K562 (cell line): ENCODE results near the gene SMIM30. TPM values are rescaled to one million over a fixed set of nuclear protein-coding genes. Genes with fewer than 3 reads are reported as not detected.

ENCODE experiments used
- ASH1L ChIP-seq: fragments of 450-650 bp; IDR thresholded peaks from 2 replicates; pipeline ENCODE4 v1.6.1; 2018; ENCODE audit warnings: borderline replicate concordance, mild to moderate bottlenecking, low read depth; ENCODE audit not compliant: partially characterized antibody
- NCOA1 ChIP-seq: fragments of 450-650 bp; IDR thresholded peaks from 2 replicates; pipeline ENCODE4 v1.6.1; 2016; ENCODE audit warnings: low read depth
- NFIC ChIP-seq: fragments of 450-650 bp; IDR thresholded peaks from 2 replicates; pipeline ENCODE4 v1.6.1; 2017; ENCODE audit warnings: mild to moderate bottlenecking, inconsistent platforms
- NR3C1 ChIP-seq: sonication (generic); formaldehyde crosslinking; IDR thresholded peaks from 2 replicates; pipeline ENCODE4 v1.8.1; 2022; ENCODE audit warnings: missing genetic modification reagents
- TCF7L2 ChIP-seq: fragments of 150-350 bp; IDR thresholded peaks from 2 replicates; pipeline ENCODE4 v1.6.1; 2016; ENCODE audit warnings: low read depth, mild to moderate bottlenecking, low read length, moderate library complexity
- TOE1 ChIP-seq, 2 experiments: fragments of 450-650 bp in 1 of 2; sonication (generic) in 1 of 2; formaldehyde crosslinking in 1 of 2; IDR thresholded peaks; 2 replicates each; pipeline versions ENCODE4 v1.7.1 to v1.8.0; 2016 to 2022; ENCODE audit warnings: borderline replicate concordance in 2 of 2, mild to moderate bottlenecking in 2 of 2, antibody characterized with exemption in 1 of 2, inconsistent platforms in 1 of 2, low read depth in 1 of 2, missing genetic modification reagents in 1 of 2, moderate library complexity in 1 of 2
- polyA plus RNA-seq, 8 experiments: library from polyadenylated mRNA; depleted of rRNA in 4 of 8; stranded (reverse) in 5 of 8; unstranded in 3 of 8; fragments of >200 nt; fragmentation: Nextera tagmentation in 2 of 8; fragmentation: Illumina TruSeq in 1 of 8; extraction: Ambion mirVana in 2 of 8; extraction: Trizol in 1 of 8; gene quantifications; 2 replicates each; pipeline versions ENCODE4 v1.2.1 to v1.2.3, GENCODE V29; 2011 to 2014; ENCODE audit warnings: inconsistent platforms in 1 of 8, missing spikeins in 1 of 8
- total RNA-seq, 7 experiments: library from RNA; depleted of rRNA in 6 of 7; stranded (reverse); fragments of >200 nt in 6 of 7; fragmentation: Illumina TruSeq in 2 of 7; extraction: Trizol in 2 of 7; gene quantifications; 2 replicates each; pipeline versions ENCODE4 v1.2.1 to v1.2.3, GENCODE V29; 2011 to 2021; ENCODE audit warnings: low replicate concordance in 1 of 7
- TF ChIP-seq, protein P1 (sequence below), 2 experiments: fragments of 450-650 bp; formaldehyde crosslinking in 1 of 2; IDR thresholded peaks; 2 replicates each; pipeline versions ENCODE4 v1.4.0 to v1.6.1; 2014 to 2020; ENCODE audit warnings: mild to moderate bottlenecking in 2 of 2, borderline replicate concordance in 1 of 2, low read depth in 1 of 2
- TF ChIP-seq, protein P2 (sequence below): fragments of 450-650 bp; conservative IDR thresholded peaks from 2 replicates; pipeline ENCODE4 v1.6.1; 2016; ENCODE audit warnings: missing genetic modification characterization, low read depth, mild to moderate bottlenecking, missing compliant biosample characterization, moderate library complexity
- TF ChIP-seq, protein P3 (sequence below): sonication (generic); formaldehyde crosslinking; IDR thresholded peaks from 2 replicates; pipeline ENCODE4 v1.8.1; 2023; ENCODE audit warnings: mild to moderate bottlenecking, missing genetic modification reagents
- TF ChIP-seq, protein P4 (sequence below): fragments of 200-800 bp; sonication (Bioruptor generic); IDR thresholded peaks from 2 replicates; pipeline ENCODE4 v1.6.1; 2017; ENCODE audit warnings: missing genetic modification characterization, missing compliant biosample characterization

SMIM30 gene
- total and polyA plus RNA-seq, 9 of the 15 experiments (the other 6 are each of a cell fraction or from before 2014, with no cell fraction given) = 161 to 891 (median 316) TPM

DNA sequence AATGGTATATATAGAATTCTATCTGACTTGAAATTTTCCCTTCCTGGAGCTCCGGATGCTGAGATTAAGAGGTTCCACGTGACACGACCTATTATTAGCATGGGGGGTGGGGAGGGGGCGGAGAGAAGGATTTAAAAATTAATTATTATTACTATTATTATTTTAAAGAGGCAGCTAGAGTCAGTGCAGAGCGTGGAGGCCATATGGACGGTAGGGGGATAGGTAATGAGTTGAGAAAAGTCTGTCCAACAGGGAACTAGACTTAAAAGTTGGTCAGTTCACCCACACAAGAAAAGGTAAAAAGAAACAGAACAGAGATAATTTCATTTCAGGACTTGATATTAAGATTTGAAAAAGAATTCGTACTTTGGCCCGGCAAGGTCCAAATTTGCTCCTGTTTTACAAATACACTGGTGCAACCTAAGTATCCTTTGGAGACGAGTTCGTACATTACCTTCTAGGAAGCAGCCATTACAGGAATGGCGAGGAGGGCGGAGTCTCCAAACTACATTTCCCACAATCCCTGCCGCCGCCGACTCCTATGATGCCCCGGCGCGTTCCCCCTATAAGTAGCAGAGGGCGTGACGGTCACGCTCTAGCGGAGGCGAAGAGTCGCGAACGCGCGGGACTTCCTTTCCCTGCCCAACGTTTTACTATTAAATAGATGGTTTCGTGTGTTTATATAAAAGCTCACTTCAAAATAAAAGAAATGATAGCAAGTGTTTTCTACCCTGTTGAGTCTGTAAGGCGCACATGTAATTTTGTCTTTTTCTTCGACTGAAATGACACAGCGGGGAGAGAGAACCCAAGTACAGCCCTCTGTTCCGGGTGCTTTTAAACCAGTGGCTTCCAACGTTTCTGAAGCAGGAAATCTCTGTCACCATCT lies at the start of gene SMIM30 (continued):
- TF ChIP-seq, protein P1, sequence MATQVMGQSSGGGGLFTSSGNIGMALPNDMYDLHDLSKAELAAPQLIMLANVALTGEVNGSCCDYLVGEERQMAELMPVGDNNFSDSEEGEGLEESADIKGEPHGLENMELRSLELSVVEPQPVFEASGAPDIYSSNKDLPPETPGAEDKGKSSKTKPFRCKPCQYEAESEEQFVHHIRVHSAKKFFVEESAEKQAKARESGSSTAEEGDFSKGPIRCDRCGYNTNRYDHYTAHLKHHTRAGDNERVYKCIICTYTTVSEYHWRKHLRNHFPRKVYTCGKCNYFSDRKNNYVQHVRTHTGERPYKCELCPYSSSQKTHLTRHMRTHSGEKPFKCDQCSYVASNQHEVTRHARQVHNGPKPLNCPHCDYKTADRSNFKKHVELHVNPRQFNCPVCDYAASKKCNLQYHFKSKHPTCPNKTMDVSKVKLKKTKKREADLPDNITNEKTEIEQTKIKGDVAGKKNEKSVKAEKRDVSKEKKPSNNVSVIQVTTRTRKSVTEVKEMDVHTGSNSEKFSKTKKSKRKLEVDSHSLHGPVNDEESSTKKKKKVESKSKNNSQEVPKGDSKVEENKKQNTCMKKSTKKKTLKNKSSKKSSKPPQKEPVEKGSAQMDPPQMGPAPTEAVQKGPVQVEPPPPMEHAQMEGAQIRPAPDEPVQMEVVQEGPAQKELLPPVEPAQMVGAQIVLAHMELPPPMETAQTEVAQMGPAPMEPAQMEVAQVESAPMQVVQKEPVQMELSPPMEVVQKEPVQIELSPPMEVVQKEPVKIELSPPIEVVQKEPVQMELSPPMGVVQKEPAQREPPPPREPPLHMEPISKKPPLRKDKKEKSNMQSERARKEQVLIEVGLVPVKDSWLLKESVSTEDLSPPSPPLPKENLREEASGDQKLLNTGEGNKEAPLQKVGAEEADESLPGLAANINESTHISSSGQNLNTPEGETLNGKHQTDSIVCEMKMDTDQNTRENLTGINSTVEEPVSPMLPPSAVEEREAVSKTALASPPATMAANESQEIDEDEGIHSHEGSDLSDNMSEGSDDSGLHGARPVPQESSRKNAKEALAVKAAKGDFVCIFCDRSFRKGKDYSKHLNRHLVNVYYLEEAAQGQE (IDR thresholded peaks at IDR 0.05; ENCODE audit: borderline replicate concordance) = peak; percentile 21; the same call in 1 of the 2 replicates
- TF ChIP-seq, protein P1 (CRISPR knock-in tag; IDR thresholded peaks at IDR 0.05; ENCODE audit: low read depth) = peak; percentile 62; the same call in 1 of the 2 replicates
- TF ChIP-seq ASH1L = peak; percentile 58
- TF ChIP-seq NR3C1 (CRISPR knock-in tag) = no peak
- peak; percentile 61 for TF ChIP-seq TOE1 (IDR thresholded peaks at IDR 0.05; ENCODE audit: borderline replicate concordance)
- no peak for TF ChIP-seq TOE1 (CRISPR knock-in tag; IDR thresholded peaks at IDR 0.05; ENCODE audit: borderline replicate concordance, low read depth)
- no peak for TF ChIP-seq NCOA1
- TF ChIP-seq, protein P2, sequence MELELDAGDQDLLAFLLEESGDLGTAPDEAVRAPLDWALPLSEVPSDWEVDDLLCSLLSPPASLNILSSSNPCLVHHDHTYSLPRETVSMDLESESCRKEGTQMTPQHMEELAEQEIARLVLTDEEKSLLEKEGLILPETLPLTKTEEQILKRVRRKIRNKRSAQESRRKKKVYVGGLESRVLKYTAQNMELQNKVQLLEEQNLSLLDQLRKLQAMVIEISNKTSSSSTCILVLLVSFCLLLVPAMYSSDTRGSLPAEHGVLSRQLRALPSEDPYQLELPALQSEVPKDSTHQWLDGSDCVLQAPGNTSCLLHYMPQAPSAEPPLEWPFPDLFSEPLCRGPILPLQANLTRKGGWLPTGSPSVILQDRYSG (tag) = 0 out of 2 replicates have a peak, but pooled peaks have one; percentile 23
- TF ChIP-seq TCF7L2 = no peak
- TF ChIP-seq, protein P3, sequence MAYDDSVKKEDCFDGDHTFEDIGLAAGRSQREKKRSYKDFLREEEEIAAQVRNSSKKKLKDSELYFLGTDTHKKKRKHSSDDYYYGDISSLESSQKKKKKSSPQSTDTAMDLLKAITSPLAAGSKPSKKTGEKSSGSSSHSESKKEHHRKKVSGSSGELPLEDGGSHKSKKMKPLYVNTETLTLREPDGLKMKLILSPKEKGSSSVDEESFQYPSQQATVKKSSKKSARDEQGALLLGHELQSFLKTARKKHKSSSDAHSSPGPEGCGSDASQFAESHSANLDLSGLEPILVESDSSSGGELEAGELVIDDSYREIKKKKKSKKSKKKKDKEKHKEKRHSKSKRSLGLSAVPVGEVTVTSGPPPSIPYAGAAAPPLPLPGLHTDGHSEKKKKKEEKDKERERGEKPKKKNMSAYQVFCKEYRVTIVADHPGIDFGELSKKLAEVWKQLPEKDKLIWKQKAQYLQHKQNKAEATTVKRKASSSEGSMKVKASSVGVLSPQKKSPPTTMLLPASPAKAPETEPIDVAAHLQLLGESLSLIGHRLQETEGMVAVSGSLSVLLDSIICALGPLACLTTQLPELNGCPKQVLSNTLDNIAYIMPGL (CRISPR knock-in tag) = no peak
- peak; percentile 73 for TF ChIP-seq NFIC
- TF ChIP-seq, protein P4, sequence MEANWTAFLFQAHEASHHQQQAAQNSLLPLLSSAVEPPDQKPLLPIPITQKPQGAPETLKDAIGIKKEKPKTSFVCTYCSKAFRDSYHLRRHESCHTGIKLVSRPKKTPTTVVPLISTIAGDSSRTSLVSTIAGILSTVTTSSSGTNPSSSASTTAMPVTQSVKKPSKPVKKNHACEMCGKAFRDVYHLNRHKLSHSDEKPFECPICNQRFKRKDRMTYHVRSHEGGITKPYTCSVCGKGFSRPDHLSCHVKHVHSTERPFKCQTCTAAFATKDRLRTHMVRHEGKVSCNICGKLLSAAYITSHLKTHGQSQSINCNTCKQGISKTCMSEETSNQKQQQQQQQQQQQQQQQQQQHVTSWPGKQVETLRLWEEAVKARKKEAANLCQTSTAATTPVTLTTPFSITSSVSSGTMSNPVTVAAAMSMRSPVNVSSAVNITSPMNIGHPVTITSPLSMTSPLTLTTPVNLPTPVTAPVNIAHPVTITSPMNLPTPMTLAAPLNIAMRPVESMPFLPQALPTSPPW = peak; percentile 63
